HG02870 (cell line): ENCODE measurements around the gene ZNF17.
A peak's percentile ranks its signal among the peaks of the same experiment; 100 is the strongest.
"Not testable (repeated sequence)": the region's sequence is repeated elsewhere in the genome, so short reads cannot be mapped to it uniquely, and the experiment has no call there.

Source experiments
- ATAC-seq: cut with Tn5 transposase; IDR thresholded peaks from one replicate; pipeline ENCODE4 v1.9.1; 2021; ENCODE audit warnings: mild to moderate bottlenecking, moderate library complexity; ENCODE audit not compliant: unreplicated experiment

The ZNF17 gene

DNA sequence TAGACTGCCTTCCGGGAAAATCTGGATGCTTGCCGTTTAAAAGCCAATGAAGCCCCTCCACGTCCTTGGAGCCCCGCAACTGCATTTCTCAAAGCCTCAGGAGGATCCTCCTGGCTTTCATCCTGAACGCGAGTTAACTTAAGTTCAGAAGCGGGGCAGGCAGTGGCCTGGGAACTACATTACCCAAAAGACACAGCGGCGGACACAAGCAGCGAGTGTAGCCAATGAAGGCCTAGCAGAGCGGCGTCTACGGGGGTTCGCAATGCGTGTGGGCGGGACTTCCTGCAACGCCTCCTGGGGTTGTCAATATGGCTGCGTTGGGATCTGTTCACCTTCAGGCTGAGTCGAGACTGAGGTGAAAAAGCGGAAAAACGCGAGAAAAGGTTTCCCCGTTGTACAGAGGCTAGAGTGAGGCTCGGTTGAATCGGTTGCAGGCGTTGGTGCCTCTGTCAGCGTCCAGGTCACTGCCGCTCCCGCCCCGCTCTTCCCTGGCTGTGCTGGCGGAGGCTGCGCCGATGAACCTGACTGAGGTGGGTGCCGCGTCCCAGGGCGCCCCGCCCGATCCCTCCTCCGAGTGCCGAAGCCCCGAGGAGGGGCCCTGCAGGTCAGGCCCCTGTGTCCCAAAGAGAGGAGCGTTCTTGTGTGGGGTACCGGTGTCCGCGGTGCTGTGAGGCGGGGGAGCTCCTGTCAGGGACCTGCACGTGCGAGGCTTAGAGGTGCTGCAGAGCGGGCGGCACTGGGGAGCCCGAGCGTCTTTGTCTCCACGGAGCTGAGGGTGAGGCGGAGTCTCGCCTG lies at the start of gene ZNF17:
ZNF17 (plus strand) TSS at position 285 of the 795 bp plus-strand sequence. CDS start 2,455 bp downstream, outside the sequence.
- peak; percentile 99 for ATAC-seq

DNA sequence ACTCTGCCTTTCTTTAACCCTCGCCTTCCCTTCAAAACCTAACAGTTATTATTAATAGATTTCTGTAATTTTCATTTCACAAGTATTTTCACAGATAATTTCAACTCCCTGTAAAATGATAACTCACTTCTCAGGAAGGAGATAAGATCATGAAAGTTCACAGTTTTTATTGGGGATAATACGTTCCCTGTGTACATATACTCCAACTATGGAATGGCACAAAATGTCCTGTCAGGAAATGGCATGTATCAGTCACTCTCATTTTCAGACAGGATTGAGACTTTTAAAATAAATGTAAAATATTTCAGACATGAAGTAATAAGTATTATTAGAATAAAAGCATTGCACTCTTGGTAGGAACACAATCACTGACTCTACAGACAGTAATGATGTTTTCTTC lies 48.5 kb upstream of the ZNF17 start:
- ATAC-seq, result no peak

DNA sequence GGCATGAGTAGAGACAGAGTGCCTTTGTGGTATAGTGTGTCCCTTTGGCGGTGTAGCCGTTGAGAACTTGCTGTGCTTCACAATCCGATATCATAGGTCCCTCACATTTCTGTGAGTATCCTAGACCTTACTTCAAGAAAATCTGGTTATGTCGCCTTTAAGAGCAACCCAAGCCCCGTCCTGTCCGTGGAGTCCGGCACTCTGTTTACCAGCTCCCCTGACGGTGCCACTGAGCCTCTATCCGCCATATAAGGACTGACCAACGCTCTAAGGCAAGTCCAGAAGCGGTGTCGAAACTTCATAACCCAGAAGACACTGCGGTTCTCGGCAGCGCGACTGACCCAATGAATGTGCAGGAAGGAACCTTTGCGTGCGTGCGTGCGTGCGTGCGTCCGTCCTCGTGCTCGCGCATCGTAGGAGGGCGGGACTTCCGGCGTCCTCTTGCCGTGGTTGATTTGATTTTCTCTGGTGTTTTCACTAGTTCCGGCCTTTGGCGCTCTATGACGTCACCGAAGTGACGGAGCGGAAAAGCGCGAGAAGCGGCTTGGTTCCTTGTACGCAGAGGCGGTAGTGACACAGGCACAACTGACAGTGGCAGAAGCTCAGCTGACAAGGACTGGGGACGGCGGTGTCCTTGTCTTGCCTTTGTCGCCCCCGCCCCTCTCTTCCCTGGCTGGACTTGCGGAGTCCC lies 47.8 kb upstream of the ZNF17 start, which contains the start of the genes TRAPPC2B and ZNF547:
TRAPPC2B (plus strand) TSS at position 555 of the 691 bp plus-strand sequence. CDS start 1,283 bp downstream, outside the sequence.
ZNF547 (plus strand) TSS at position 555 of the 691 bp plus-strand sequence. CDS start 5,005 bp downstream, outside the sequence.
- ATAC-seq, result peak; percentile 90

DNA sequence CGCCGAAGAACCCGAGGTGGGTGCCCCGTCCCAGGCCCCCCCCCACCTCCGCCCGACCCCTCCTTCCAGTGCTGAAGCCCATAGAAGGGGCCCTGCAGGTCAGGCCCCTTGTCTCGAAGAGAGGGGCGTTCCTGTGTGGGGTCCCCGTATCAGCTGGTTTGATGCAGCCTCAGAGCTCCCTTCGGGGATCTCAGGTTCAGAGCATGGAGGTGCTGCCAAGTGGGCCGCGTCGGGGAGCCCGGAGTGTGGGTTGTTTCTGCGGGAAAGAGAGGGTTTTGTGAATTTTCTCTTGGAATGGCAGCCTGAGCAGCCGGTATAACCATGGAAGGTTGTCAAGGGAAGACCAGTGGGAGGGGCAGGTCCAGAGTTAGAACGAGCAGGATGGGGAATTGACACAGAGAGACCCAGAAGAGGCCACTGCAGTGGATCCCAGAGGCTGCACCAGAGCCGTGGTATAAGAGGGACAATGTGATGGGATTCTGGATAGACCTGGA lies 47.2 kb upstream of the ZNF17 start:
- no peak for ATAC-seq

DNA sequence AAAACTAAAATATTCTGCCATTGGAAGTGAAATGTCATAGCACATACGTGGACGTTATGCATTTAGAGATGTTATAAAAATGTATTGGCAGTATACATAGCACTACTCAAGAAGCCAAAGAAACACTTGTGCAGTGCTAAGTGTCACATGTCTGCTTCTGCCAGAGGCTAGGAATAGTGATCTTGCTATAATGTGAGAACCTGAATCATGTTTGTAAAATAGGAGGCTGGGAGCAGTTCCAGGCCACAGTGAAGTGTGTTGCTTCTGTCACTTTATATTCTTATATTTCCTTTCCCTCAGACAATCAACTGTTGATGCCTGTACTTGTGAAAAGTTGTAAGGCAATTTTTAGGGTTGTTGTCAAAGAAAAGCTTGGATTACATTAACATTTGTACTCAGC lies 44.2 kb upstream of the ZNF17 start:
- ATAC-seq, result no peak

DNA sequence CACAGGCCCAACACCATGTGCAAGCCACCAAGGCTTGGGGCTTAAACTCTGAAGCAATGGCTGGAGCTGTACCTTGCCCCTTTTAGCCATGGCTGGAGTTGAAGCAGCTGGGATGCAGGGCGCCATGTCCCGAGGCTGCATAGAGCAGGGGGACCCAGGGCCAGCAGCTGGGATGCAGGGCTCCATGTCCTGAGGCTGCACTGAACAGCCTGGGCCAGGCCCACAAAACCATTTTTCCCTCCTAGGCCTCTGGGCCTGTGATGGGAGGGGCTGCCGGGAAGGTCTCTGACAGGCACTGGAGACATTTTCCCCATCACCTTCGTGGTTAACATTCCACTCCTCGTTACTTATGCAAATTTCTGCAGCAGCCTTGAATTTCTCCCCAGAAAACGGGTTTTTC lies 36.8 kb upstream of the ZNF17 start:
- ATAC-seq, result no peak

DNA sequence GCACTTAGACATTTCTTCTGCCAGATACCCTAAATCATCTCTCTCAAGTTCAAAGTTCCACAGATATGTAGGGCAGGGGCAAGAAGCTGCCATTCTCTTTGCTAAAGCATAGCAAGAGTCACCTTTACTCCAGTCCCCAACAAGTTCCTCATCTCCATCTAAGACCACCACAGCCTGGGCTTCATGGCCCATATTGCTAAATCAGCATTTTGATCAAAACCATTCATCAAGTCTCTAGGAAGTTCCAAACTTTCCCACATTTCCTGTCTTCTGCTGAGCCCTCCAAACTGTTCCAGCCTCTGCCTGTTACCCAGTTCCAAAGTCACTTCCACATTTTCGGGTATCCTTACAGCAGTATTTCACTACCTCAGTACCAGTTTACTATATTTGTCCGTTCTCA lies 36.3 kb upstream of the ZNF17 start:
- not testable (repeated sequence) for ATAC-seq

DNA sequence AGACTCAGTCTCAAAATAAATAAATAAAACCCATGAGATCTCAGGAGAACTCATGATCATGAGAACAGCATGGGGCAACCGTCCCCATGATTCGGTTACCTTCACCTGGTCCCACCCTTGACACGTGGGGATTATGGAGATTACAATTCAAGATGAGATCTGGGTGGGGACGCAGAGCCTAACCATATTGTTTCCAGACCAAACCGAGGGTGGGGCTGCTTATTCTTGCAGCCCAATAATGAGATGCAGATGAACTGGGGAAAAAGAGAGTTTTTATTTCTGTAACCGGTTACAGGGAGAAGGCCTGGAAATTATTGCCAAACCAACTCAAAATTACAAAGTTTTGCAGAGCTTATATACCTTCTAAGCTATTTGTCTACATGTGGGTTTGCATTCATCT lies 34.8 kb upstream of the ZNF17 start:
- no peak for ATAC-seq

DNA sequence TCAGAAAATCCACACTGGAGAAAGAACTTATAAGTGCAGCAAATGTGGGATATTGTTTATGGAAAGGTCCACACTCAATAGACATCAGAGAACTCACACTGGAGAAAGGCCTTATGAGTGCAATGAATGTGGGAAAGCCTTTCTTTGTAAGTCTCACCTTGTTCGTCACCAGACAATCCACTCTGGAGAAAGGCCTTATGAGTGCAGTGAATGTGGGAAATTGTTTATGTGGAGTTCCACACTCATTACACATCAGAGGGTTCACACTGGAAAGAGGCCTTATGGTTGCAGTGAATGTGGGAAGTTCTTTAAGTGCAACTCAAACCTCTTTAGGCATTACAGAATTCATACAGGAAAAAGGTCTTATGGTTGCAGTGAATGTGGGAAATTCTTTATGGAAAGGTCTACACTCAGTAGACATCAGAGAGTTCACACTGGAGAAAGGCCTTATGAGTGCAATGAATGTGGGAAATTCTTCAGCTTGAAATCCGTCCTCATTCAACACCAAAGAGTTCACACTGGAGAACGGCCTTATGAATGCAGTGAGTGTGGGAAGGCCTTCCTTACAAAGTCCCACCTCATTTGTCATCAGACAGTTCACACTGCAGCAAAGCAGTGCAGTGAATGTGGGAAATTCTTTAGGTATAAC lies 33.3 kb upstream of the ZNF17 start:
- no peak for ATAC-seq

DNA sequence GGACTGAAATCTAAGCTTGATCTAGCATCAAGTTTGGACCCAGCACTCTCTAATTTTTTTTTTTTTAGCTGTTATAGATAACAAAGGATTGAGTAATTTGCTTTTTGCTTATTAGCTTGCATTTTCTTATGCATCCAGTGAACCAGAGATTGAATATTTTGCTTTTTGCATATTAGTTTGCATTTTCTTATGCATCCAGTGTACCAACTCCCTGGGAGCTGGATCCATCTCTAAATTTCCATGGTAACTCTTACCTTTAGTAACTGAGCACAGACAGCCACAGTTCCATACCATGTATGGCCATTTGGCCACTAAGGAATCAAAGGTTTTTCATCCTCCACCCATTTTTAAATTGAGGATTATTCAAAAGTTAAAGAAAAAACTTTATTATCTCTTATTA lies 30.0 kb upstream of the ZNF17 start:
- no peak for ATAC-seq

DNA sequence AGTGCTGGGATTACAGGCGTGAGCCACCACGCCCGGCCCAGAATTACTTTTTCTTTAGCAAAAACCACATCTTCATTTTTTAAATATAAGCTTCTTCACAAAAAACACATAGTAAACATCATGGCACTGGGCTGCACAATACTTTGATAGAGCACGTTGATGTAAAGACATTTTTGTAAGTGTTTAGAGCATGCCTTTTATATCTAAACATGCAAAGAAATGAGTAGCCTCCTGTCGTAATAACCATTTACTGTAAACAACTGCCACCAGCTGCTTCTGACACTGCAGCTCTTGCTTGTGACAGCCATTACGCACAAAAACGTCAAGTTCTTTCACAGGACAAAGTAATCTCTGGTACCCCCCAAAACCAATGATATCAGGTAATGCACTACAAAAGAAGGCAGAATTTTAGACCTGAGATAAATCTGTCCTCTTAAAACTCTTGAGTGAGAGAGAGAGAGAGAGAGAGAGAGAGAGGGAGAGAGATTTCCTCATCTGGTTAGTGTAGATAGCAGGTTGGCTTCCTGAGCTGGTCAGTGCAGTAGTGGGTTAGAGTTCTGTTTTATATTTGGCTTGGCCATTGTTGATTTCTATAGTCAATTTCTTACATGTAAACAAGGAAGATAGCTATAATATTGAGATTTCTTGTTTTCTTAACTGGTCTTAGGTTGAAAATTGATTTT lies 28.0 kb upstream of the ZNF17 start:
- no peak for ATAC-seq

DNA sequence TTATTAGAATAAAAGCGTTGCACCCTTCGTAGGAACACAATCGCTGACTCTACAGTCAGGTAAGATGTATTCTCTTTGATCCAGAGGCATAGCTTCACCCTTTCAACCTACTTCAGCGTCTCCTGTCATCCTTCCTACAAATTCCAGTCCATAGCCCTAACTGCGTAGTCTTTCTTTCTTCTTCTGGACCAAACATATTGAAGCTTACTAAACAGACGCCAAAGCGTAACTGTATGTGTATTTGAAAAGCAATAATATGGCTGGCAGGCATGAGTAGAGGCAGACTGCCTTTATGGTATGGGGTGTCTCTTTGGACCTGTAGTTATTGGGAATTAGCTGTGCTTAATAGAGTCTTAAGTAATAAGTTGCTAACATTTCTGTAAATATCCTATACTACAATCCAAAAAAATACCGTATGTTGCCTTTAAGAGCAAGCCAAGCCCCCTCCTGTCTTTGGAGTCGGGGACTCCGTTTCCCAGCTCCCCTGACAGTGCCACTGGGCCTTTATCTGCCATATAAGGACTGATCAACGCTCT lies 21.7 kb upstream of the ZNF17 start:
- no peak for ATAC-seq

DNA sequence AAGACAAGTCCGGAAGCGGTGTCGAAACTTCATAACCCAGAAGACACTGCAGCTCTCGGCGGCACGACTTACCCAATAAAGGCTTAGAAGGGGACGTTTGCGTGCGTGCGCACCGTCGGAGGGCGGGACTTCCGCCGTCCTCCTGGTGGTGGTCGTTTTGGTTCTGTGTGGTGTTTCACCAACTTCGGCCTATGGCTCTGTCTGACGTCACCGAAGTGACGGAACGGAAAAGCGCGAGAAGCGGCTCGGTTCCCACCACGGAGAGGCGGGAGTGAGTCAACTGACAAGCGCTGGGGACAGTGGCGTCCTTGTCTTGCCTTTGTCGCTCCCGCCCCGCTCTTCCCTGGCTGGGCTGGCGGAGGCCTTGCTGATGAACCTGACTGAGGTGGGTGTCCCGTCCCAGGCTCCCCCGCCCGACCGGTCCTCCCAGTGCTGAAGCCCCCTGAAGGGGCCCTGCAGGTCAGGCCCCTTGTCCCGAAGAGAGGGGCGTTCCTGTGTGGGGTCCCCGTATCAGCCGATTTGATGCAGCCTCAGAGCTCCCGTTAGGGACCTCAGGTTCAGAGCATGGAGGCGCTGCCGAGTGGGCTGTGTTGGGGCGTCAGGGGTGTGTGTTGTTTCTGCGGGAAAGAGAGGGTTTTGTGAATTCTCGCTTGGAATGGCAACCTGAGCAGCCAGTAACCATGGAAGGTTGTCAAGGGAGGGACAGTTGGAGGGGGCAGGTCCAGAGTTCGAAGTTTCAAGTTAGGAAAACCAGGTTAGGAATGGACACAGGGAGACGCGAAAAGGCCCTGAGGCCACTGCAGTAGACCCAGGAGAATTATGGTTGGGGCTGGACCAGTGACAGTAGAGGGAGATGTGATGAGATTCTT lies 21.0 kb upstream of the ZNF17 start, which contains the start of gene ZNF548:
ZNF548 (plus strand) TSS at position 125 of the 869 bp plus-strand sequence; CDS start at position 371, 246 bp downstream.
- ATAC-seq, result peak; percentile 99

DNA sequence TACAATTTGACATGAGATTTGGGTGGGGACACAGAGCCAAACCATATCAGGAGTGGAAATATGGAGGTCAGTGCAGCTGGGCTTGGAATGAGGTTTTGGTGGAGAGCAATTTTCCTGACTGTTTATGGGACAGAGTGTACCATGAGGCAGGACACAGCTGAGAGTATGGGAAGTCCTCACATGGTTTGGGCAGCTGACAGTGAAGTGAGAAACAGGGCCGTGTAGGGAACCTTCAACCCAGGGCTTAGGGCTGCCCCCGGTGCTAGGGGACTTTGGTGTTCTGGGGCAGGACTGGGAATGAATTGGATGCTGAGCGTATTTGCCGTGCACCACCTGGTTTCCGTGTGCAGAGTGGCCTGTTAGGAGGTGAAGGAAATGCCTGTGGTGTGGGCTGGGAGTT lies 15.3 kb upstream of the ZNF17 start:
- ATAC-seq, result no peak

DNA sequence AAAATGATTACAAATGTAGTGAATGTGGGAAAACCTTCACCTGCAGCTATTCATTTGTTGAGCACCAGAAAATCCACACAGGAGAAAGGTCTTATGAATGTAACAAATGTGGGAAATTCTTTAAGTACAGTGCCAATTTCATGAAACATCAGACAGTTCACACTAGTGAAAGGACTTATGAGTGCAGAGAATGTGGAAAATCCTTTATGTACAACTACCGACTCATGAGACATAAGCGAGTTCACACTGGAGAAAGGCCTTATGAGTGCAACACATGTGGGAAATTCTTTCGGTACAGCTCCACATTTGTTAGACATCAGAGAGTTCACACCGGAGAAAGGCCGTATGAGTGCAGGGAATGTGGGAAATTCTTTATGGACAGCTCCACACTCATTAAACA lies 12.1 kb upstream of the ZNF17 start:
- ATAC-seq, result no peak

DNA sequence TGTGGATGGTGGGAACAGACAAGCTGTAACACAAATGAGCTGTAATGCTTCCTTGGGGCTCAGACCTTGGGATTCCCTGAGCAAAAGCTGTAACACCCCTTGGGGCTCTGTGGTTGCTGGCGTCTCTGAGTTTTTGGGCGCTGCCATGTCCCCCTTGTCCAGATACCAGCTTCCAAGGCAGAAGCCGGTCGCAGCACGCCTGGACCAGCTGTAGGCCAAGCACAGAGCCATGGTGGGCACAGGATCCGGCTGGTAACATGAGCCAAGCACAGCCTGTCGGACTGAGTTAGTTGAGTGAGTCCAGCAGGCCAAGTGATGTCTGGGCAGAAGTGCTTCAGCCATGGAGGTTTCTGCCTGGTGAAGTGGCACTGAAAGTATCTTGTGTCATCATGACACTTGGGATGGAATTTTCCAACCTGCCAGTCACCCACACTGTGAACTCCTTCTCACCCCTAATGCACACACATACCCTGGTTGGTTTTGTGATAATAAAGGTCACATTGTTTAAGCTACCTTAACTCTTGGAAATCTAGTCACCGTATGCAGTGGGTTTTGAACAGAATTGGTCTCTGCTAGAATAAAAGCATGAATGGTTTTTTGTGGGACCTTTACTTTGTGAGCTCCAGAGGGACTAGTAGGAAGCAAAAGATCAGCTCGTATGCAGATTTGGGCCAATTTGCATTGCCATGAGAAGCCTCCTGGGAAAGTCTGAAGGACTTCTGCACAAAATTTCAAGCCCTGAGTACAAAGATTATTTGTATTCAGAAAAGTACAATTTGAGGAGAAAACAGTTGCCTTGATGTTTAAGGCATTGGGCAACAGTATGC lies 7.0 kb upstream of the ZNF17 start:
- no peak for ATAC-seq

DNA sequence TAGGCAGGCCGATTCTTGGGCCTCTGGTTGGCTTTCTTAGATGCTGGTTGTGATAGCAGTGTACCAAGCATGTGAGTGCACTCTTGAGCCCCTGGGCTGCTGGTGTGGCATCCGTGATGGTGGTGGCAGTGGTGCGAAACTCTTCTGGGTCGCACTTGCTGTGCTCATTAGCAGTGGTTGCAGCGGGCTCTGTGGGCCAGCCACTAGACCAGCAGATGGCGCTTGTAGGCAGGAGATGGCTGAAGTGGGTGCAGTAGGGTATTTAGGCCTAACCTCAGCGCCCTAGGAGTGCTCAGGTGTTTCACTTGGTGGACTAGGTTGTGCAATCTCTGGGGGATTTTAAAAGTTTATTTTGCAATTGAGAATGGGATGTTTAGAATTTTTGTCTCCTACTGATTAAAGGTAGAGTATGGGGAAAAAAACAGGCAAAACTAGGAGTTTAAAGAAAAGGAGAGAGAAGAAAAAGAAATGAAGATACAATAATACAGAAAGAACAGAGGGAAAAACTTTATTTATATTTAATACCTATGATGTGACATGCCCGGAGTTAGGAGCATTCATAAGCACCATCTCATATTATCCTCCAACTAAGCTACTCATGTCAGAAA lies 4.3 kb upstream of the ZNF17 start:
- no peak for ATAC-seq

DNA sequence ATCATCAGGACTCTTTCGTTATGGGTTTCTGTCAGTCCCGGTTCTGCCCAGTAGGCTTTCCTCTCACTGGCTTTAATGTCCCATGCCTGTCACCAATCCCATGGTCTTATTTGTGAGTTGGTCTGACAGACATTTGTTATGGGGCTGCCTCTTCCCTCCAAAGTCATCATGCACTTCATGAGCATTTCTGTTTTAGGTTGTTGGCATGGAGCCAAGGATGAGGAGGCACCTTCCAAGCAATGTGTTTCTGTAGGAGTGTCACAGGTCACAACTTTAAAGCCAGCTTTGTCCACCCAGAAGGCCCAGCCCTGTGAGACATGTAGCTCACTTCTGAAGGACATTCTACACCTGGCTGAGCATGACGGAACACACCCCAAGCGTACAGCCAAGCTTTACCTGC lies 8.5 kb downstream of the ZNF17 start:
- ATAC-seq, result no peak
